ENCODE data around the gene MRPS22.
"Not testable (repeated sequence)": the region's sequence is repeated elsewhere in the genome, so short reads cannot be mapped to it uniquely, and the experiment has no call there.

Gene MRPS22

DNA sequence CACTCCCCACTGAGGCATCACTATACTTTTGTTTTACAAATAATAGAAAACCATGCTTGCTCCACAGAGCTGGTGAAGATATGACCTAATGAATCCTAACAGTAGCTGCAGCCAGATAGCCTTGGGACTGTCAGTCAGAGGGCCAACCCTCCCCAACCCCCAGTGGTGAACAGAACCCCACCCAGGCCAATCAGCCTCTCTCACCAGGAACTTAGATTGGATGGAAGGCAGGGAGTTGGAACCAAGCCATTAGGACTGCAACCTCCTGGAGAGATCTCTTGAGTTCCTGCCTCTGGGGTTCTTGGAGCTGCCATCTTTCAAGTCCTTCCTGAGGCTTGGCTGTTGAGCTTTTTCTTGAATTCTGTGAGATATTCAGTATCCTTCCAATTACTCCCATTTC is 3.0 kb upstream of the MRPS22 start:
- no peak for DNase-seq

DNA sequence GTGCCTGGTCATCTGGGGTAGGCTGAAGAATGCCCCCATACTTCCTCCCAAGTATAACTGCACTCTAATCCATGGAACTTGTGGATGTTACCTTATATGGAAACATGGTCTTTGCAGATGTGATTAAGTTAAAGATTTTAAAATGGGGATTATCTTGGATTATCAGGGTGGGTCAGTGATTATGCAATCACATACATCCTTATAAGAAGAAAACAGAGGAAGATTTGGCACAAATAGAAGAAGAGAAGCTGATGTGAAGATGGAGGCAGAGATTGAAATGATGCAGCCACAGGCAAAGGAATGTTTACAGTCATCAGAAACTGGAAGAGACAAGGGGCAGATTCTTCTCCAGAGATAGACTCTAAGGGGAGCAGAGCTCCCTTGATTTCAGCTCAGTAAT is 1.8 kb upstream of the MRPS22 start:
- DNase-seq, result no peak

GRCh38 chr3:139346771-139347170 is 3.0 kb downstream of the MRPS22 start:
- no peak for DNase-seq

DNA sequence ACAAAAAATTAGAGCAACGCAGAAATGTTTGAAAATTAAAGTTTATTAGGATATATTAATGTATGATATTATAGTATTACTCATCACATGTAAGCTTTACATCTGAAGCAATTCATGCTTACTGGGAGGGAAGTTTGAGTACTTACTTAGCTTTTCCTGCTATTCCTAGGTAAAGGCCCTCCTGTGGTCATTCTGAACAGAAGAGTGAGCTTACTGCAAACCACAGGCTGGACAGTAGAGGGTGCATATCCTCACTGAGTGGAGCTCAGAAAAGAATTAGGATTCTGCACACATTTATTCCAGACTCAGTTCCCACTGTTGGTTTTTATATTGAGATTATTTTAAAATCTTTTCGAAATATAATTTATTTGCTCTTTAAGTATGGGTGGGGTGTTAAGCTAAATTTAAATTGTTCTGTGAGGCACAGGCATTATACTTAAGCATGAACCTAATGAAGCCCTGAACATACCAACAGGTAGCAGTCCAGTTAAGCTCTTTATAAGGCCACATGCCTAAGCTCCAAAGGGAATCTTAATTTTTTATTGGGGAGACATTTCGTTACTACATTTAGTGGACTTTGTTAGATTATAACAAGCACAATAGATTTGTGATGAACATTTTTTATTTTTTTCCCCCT is 10.2 kb downstream of the MRPS22 start:
- DNase-seq, result no peak

DNA sequence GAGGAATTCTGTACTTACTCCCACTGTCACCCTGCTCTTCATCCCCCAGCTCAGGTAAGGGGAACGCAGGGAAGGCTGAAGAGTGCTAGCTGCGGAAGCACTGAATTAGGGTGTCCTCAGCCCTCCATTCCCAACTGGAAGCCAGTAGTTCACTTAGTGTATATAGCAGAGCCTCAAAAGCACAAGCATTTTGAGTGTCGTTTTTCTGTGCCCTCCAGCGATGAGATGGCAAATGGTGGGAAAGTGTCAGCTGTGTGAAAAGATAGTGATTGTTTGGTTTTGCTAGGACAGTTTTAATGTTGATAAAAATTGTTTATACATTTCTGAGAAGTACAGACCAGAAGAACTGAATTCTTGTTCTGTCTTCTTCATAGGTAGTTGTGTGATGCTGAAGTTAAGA is 10.8 kb downstream of the MRPS22 start:
- no peak for DNase-seq

- no peak for DNase-seq
These were observed 11.7 kb downstream of the MRPS22 start for GRCh38 chr3:139355476-139355875.

DNA sequence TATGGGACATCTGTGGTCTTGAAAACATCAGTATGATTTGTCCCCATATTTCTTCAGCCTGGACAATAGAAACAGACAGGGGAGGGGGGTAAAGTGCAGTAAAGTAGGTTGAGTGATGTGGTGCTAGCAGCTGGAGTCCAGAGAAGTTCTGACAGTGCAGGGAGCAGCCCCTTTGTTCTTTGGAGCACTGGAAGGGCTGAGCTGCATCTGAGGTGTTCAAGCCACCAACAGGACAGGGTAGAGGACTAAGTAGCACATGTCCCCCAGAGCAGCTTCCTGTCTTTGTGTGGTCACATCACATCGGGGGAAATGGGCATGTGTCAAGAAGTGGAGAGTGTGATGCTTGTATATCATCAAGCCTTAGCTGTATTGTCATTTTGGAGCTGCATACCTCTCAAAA is 12.1 kb downstream of the MRPS22 start:
- no peak for DNase-seq

- no peak for DNase-seq
These were observed 14.1 kb downstream of the MRPS22 start for GRCh38 chr3:139357899-139358298.

GRCh38 chr3:139358841-139359562 is 15.2 kb downstream of the MRPS22 start:
- DNase-seq, result no peak

GRCh38 chr3:139361276-139361675 is 17.5 kb downstream of the MRPS22 start:
- no peak for DNase-seq

GRCh38 chr3:139364549-139364948 is 20.7 kb downstream of the MRPS22 start:
- no peak for DNase-seq

DNA sequence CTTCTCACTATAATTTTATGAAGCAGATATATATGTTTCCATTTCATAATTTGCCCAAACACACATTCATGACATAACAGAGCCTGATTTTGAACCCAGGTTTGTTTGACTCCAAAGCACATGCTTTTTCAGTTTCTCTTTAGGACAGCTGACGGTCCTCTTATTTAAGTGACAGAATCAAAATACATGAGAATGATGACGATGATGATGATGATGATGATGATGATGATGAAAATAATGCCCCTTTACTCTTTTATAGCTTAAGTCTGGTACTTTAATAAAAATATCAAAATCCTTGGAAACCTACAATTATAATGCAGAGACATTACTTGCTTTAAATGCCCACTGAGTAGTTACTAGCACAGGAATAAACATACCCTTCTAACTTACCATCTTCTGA is 30.3 kb downstream of the MRPS22 start:
- DNase-seq, result no peak

DNA sequence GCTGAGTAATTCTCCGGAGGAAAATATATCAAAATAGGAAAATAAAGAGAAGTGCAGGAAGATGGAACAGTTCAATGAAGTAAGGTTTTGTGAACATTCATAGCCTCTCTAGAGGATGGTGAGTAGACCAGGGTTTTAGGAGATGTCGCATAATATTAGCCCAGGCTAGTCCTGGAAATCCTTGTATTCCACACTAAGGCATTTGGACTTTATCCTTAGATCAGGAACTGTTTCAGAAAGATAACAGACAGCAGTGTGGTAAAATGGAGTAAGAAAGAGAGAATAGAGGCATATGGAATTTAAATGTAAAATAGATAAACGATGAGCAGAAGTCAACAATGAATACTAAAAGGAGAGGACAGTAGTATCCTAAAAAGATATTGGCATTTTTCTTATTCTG is 33.6 kb downstream of the MRPS22 start:
- DNase-seq, result no peak

DNA sequence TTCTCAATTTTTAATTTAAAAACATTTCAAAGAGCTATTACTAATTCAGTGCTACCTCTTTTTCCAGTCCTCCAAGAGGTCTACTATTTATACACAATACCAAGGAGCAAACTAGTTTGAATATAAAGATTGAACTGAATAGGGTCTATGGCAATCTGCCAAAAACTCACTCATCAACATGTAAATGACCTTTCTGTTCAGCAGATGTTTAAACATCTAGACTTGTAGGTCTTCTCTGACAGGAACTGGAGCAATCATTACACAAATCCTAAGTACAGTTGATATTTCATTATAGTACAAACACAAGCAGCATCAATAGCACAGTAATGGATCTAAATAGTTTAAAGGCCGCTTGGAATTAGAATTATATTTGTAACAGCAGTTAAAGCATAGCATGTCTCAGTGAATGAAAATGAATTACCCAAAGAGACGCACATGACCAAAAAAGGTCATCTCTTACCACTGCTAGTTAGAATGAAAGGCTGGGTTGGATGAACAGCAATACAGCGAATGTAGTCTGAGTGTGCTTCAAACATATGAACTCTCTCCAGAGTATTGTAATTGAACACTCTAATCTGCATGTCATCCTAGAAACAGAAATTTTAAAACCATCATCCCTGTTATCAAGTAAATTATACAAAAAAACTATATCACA is 34.9 kb downstream of the MRPS22 start:
- no peak for DNase-seq

- no peak for DNase-seq
These were observed 36.8 kb downstream of the MRPS22 start for GRCh38 chr3:139380575-139380974.

DNA sequence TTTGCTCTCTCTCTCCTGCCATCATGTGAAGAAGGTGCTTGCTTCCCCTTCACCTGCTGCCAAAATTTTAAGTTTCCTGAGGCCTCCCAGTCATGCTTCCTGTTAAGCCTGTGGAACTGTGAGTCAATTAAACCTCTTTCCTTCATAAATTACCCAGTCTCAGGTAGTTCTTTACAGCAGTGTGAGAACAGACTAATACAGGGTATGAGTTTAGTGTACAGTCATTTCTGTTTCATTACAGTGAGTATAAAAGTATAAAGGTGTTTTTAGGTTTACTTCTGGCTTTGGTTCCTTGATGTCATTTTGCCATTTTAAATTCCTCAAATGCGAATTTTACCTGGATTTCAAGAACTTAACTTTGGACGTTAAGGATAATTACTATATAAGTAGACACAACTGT is 38.5 kb downstream of the MRPS22 start:
- DNase-seq, result not testable (repeated sequence)

GRCh38 chr3:139388077-139388476 is 44.3 kb downstream of the MRPS22 start:
- DNase-seq, result no peak

DNA sequence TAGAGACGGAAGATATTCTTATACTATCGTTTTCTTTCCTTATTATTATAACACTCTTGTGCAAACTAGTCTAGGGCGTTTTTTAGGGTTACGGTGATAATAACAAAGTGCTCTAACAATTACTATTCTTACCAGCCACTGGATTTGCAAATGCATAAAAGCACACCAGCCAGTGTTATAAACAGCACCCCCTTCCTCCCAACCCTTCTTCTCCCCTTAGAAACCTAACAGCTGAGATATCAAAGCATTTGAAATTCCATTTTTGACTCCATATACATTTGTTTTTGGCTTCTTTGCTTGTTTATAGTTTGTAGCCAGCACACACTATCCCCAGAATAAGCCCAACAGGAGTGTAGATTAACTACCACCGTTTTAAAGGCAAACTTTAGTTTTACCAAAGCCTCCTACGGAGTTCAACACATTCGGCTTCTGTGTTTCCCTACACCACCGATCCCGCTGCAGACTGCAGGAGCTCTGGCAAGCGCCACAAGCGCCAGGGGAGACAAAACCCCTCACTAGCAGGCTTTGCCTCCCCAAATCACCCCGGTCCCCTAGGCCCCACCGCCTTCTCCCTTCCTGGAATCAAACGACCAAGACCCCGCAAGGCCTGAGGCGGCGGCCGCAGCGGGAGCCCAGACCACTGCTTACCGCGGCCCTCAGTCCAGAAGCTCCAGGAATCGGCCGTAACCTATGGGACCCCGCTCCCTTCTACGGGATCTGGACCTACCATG is 45.2 kb downstream of the MRPS22 start:
- DNase-seq, result no peak

GRCh38 chr3:139389552-139390368 is 45.9 kb downstream of the MRPS22 start, which contains the start of gene COPB2:
COPB2 (minus strand) TSS chr3:139389647; CDS start chr3:139389550, 97 bp downstream.
- peak; percentile 96 to 98 for DNase-seq

DNA sequence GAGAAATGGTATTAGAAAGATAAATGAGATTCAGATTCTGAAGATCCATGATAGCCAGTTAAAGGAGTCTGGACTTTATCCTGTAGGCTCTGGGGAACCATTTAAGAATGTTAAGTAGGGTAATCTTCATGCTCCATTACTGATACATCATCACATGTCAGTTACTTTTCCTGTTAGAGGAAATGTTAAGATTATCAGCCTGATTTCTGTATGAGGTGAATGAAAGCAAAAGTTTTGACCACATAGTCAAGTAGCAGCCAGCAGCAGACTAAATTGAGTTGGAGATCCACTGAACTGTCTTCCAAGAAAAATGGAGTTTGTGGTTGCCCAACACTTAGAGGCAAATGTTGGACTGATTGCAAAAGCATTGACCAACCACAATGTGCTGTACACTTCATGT is 50.3 kb downstream of the MRPS22 start:
- DNase-seq, result no peak

DNA sequence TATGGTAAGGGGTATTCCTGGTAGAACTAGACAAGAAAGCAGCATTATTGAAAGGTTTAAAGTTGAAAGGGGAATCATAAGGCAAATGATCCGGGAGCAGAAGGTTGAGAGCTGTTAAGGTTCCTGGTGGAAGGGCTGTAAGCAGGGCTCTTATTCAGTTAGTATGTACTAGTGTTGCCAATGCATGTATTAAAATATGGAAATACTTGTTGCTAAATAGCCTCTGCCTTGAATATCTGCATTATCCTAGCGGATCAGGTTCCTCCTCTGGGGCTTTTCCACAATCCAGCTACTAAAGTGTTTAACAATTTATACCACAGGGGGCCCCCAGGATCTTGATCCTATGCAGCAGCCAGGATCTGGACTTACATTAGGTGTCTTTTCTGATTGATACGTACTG is 52.9 kb downstream of the MRPS22 start:
- no peak for DNase-seq

DNA sequence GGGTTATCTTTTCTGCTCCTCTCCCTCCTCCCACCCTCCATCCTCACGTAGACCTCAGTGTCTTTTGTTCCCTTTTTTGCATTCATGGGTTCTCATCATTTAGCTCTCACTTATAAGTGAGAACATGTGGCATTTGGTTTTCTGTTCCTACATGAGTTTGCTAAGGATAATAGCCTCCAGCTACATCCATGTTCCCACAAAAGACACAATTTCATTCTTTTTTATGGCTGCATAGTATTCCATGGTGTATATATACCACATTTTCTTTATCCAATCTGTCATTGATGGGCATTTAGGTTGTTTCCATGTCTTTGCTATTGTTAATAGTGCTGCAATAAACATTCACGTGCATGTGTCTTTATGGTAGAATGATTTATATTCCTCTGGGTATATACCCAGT is 57.3 kb downstream of the MRPS22 start:
- not testable (repeated sequence) for DNase-seq

Data from cerebellar nuclear complex (tissue), 1 donor.